SK-N-SH treated with all-trans-retinoic acid at 6 μM for 48 hours (cell line): ENCODE results near the gene TAS2R41.

Experiments used
- ATAC-seq: fragments of 200-7000 bp; cut with Tn5 transposase; 3 replicates; pipeline ENCODE4 v1.9.1; 2020; ENCODE audit warnings: mild to moderate bottlenecking, moderate library complexity
- ARNTL ChIP-seq: fragments of 450-650 bp; formaldehyde crosslinking; IDR thresholded peaks from 2 replicates; pipeline ENCODE4 v1.5.0; 2020; ENCODE audit warnings: low read depth, mild to moderate bottlenecking, moderate library complexity, borderline replicate concordance
- CSDC2 ChIP-seq: fragments of 250-450 bp; sonication (Bioruptor Pico); IDR thresholded peaks from 2 replicates; pipeline ENCODE4 v1.5.0; 2020; ENCODE audit warnings: mild to moderate bottlenecking, moderate library complexity
- ESRRG ChIP-seq: fragments of 250-450 bp; sonication (Bioruptor Pico); IDR thresholded peaks from 2 replicates; pipeline ENCODE4 v1.6.1; 2021; ENCODE audit warnings: mild to moderate bottlenecking
- GLIS3 ChIP-seq: fragments of 250-450 bp; sonication (Bioruptor Pico); IDR thresholded peaks from 2 replicates; pipeline ENCODE4 v1.5.0; 2020; ENCODE audit warnings: mild to moderate bottlenecking, moderate library complexity
- ISL1 ChIP-seq: fragments of 250-450 bp; sonication (Bioruptor Pico); IDR thresholded peaks from 2 replicates; pipeline ENCODE4 v2.1.2; 2022; ENCODE audit warnings: mild to moderate bottlenecking, moderate library complexity
- PPARA ChIP-seq: fragments of 250-450 bp; sonication (Bioruptor Pico); IDR thresholded peaks from 2 replicates; pipeline ENCODE4 v1.5.0; 2020; ENCODE audit warnings: mild to moderate bottlenecking, borderline replicate concordance
- RARB ChIP-seq: fragments of 250-450 bp; sonication (Bioruptor Pico); IDR thresholded peaks from 2 replicates; pipeline ENCODE4 v1.8.0; 2021; ENCODE audit warnings: mild to moderate bottlenecking, moderate library complexity
- SNAI2 ChIP-seq: fragments of 250-450 bp; sonication (Bioruptor Pico); IDR thresholded peaks from 2 replicates; pipeline ENCODE4 v1.5.0; 2020; ENCODE audit warnings: mild to moderate bottlenecking, moderate library complexity
- TCF4 ChIP-seq: fragments of 250-450 bp; sonication (Bioruptor Pico); IDR thresholded peaks from 2 replicates; pipeline ENCODE4 v1.8.0; 2021; ENCODE audit warnings: mild to moderate bottlenecking, moderate library complexity, borderline replicate concordance
- TOX ChIP-seq: fragments of 250-450 bp; sonication (Bioruptor Pico); IDR thresholded peaks from 2 replicates; pipeline ENCODE4 v1.8.0; 2021; ENCODE audit warnings: mild to moderate bottlenecking, moderate library complexity, borderline replicate concordance
- ZC3H10 ChIP-seq: fragments of 250-450 bp; sonication (Bioruptor Pico); IDR thresholded peaks from 2 replicates; pipeline ENCODE4 v1.5.1; 2021; ENCODE audit warnings: mild to moderate bottlenecking, moderate library complexity
- ZFP3 ChIP-seq: fragments of 250-450 bp; sonication (Bioruptor Pico); IDR thresholded peaks from 2 replicates; pipeline ENCODE4 v1.5.0; 2020; ENCODE audit warnings: mild to moderate bottlenecking, moderate library complexity
- ZFP30 ChIP-seq: fragments of 450-650 bp; formaldehyde crosslinking; IDR thresholded peaks from 2 replicates; pipeline ENCODE4 v1.5.0; 2022; ENCODE audit warnings: mild to moderate bottlenecking, moderate library complexity
- ZNF565 ChIP-seq: fragments of 450-650 bp; formaldehyde crosslinking; conservative IDR thresholded peaks from 2 replicates; pipeline ENCODE4 v1.5.0; 2020; ENCODE audit warnings: low read depth, mild to moderate bottlenecking, moderate library complexity
- ZNF70 ChIP-seq: fragments of 450-650 bp; formaldehyde crosslinking; IDR thresholded peaks from 2 replicates; pipeline ENCODE4 v1.5.0; 2020; ENCODE audit warnings: mild to moderate bottlenecking, moderate library complexity
- TF ChIP-seq, protein P1 (sequence below): fragments of 250-450 bp; sonication (Bioruptor Pico); IDR thresholded peaks from 2 replicates; pipeline ENCODE4 v1.8.0; 2020; ENCODE audit warnings: mild to moderate bottlenecking, moderate library complexity, borderline replicate concordance
- TF ChIP-seq, protein P2 (sequence below): fragments of 250-450 bp; sonication (Bioruptor Pico); IDR thresholded peaks from 2 replicates; pipeline ENCODE4 v1.5.1; 2020; ENCODE audit warnings: low read depth, mild to moderate bottlenecking, moderate library complexity
- TF ChIP-seq, protein P3 (sequence below): fragments of 250-450 bp; sonication (Bioruptor Pico); IDR thresholded peaks from 2 replicates; pipeline ENCODE4 v1.5.1; 2021; ENCODE audit warnings: mild to moderate bottlenecking, moderate library complexity
- TF ChIP-seq, protein P4 (sequence below): fragments of 250-450 bp; sonication (Bioruptor Pico); IDR thresholded peaks from 2 replicates; pipeline ENCODE4 v1.5.0; 2020; ENCODE audit warnings: mild to moderate bottlenecking, moderate library complexity

The TAS2R41 gene

DNA sequence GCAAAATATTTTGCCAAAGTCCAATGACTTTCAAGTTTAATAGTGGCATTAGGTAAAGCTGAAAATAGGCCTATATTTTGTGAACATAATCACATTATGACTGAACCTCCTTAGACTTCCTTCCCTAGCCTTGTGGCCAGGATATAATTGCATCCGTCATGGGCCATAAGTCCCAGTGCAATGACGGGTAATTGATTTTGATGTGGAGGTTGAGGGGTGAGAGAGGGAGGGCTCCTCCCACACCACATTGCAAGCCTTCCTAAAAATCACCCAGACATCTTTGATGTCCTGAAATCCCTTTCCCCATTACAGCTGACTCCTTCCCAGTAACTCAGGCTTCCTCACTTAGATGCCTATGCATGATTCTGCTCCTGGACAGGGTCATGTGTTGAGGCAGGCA, 25.6 kb downstream of the TAS2R41 start:
- no peak; the same call in 1 of the 2 replicates for TF ChIP-seq TOX (CRISPR knock-in tag)
- TF ChIP-seq ARNTL = no peak
- no peak for TF ChIP-seq ZNF565 (CRISPR knock-in tag)
- TF ChIP-seq, protein P1, sequence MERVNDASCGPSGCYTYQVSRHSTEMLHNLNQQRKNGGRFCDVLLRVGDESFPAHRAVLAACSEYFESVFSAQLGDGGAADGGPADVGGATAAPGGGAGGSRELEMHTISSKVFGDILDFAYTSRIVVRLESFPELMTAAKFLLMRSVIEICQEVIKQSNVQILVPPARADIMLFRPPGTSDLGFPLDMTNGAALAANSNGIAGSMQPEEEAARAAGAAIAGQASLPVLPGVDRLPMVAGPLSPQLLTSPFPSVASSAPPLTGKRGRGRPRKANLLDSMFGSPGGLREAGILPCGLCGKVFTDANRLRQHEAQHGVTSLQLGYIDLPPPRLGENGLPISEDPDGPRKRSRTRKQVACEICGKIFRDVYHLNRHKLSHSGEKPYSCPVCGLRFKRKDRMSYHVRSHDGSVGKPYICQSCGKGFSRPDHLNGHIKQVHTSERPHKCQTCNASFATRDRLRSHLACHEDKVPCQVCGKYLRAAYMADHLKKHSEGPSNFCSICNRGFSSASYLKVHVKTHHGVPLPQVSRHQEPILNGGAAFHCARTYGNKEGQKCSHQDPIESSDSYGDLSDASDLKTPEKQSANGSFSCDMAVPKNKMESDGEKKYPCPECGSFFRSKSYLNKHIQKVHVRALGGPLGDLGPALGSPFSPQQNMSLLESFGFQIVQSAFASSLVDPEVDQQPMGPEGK (CRISPR knock-in tag) = peak; percentile 65; the same call in 1 of the 2 replicates
- TF ChIP-seq, protein P2, sequence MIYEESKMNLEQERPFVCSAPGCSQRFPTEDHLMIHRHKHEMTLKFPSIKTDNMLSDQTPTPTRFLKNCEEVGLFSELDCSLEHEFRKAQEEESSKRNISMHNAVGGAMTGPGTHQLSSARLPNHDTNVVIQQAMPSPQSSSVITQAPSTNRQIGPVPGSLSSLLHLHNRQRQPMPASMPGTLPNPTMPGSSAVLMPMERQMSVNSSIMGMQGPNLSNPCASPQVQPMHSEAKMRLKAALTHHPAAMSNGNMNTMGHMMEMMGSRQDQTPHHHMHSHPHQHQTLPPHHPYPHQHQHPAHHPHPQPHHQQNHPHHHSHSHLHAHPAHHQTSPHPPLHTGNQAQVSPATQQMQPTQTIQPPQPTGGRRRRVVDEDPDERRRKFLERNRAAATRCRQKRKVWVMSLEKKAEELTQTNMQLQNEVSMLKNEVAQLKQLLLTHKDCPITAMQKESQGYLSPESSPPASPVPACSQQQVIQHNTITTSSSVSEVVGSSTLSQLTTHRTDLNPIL = no peak
- TF ChIP-seq ZFP3 (CRISPR knock-in tag) = 0 out of 2 replicates have a peak, but pooled peaks have one; percentile 52
- TF ChIP-seq ZC3H10 = peak; percentile 92
- no peak for TF ChIP-seq GLIS3
- TF ChIP-seq, protein P3, sequence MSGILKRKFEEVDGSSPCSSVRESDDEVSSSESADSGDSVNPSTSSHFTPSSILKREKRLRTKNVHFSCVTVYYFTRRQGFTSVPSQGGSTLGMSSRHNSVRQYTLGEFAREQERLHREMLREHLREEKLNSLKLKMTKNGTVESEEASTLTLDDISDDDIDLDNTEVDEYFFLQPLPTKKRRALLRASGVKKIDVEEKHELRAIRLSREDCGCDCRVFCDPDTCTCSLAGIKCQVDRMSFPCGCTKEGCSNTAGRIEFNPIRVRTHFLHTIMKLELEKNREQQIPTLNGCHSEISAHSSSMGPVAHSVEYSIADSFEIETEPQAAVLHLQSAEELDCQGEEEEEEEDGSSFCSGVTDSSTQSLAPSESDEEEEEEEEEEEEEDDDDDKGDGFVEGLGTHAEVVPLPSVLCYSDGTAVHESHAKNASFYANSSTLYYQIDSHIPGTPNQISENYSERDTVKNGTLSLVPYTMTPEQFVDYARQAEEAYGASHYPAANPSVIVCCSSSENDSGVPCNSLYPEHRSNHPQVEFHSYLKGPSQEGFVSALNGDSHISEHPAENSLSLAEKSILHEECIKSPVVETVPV (CRISPR knock-in tag) = no peak
- TF ChIP-seq CSDC2 (CRISPR knock-in tag) = peak; percentile 84; the same call in 1 of the 2 replicates
- no peak for TF ChIP-seq PPARA (CRISPR knock-in tag)
- TF ChIP-seq RARB = peak; percentile 84; the same call in 1 of the 2 replicates
- TF ChIP-seq, protein P4, sequence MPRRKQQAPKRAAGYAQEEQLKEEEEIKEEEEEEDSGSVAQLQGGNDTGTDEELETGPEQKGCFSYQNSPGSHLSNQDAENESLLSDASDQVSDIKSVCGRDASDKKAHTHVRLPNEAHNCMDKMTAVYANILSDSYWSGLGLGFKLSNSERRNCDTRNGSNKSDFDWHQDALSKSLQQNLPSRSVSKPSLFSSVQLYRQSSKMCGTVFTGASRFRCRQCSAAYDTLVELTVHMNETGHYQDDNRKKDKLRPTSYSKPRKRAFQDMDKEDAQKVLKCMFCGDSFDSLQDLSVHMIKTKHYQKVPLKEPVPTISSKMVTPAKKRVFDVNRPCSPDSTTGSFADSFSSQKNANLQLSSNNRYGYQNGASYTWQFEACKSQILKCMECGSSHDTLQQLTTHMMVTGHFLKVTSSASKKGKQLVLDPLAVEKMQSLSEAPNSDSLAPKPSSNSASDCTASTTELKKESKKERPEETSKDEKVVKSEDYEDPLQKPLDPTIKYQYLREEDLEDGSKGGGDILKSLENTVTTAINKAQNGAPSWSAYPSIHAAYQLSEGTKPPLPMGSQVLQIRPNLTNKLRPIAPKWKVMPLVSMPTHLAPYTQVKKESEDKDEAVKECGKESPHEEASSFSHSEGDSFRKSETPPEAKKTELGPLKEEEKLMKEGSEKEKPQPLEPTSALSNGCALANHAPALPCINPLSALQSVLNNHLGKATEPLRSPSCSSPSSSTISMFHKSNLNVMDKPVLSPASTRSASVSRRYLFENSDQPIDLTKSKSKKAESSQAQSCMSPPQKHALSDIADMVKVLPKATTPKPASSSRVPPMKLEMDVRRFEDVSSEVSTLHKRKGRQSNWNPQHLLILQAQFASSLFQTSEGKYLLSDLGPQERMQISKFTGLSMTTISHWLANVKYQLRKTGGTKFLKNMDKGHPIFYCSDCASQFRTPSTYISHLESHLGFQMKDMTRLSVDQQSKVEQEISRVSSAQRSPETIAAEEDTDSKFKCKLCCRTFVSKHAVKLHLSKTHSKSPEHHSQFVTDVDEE (CRISPR knock-in tag) = no peak
- ATAC-seq = peak; percentile 42

DNA sequence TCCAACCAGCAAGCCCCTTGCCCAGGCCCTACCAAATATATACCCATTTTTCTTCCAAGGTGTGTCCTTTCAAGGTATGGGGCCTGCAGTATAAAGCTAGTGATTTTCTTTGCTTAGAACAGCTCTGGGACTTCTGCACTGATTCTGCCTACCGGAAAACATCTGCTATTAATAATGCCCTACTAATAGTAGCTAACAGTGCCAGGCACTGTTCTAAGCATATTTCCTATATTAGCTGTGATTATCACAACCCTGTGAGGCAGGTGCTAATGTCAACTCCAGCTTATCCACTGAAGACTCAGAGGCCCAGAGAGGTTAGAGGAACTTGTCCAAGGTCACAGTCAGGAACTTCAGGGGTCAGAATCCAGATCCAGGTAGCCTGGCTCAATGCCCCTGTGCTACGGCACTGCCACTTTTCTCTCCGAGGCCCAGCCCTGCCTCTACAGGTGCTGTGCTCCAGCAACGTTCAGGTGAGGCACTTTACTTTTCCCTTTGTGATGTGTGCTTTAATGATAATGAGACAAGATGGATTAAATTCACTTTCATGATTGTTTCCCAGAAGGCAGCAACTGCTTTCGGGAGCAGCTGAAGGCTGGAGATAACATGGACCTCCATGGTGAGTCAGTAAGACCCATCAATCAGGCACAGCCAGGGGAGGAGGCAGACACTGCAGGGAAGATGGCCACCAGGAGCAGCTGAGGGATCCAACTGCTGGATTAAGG, 26.7 kb downstream of the TAS2R41 start:
- TF ChIP-seq, protein P3 (CRISPR knock-in tag) = no peak
- TF ChIP-seq ZC3H10 = 0 out of 2 replicates have a peak, but pooled peaks have one; percentile 2
- peak; percentile 59 for ATAC-seq

DNA sequence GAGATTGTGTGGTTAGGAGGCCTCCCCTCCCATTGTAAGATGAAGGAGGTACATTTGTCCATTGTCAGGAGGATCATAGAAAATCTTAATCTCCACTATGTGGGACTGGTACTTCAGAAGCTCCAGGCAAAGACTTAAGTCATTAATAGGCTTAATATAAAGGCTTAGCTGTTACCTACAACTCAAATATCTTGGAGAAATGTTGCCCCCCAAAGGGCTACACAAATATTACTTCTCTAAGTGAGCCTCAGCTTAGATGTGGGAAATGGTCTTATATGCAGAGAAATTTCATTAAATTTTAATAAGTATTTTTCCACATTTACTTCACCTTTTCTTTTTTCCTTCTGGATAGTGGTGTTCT, 27.2 kb downstream of the TAS2R41 start:
- TF ChIP-seq ISL1 (CRISPR knock-in tag) (no peak), ZNF70 (CRISPR knock-in tag) (no peak), ESRRG (CRISPR knock-in tag) (no peak), TCF4 (CRISPR knock-in tag) (no peak), SNAI2 (CRISPR knock-in tag) (no peak), ZNF565 (CRISPR knock-in tag) (no peak), RARB (no peak), TOX (CRISPR knock-in tag) (no peak), ZFP30 (no peak)
- TF ChIP-seq, protein P3 (CRISPR knock-in tag) = no peak
- TF ChIP-seq, protein P2 = no peak
- TF ChIP-seq, protein P4 (CRISPR knock-in tag) = no peak
- peak; percentile 40 for ATAC-seq
